ENCODE measurements around the gene ST6GAL2. TPM values are rescaled to one million over a fixed set of nuclear protein-coding genes. Genes with fewer than 3 reads are reported as not detected.

ST6GAL2 gene
- total RNA-seq, 1 donor from 2014 or later, result 117 TPM

- DNase-seq (ENCODE audit: low spot score), result no peak
These were observed 21.9 kb downstream of the ST6GAL2 start for GRCh38 chr2:106864051-106864450.

DNA sequence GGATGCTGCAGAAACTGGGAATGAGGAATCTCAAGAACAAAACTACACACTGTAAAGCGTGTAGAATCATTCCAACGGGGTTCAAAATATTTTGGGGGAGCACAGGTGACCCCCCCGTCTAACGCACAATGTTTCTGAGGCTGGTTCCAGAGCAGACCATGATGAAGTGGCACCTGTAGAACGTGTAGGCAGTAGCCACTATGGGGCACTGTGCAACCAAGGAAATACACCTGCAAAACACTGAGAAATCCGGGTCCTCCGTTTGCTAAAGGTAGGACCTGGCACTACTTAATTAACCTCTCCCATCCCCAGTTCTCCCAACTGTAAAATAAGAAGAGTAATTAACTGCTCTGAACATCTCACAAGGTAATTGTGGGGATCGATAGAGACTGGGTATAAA lies 22.6 kb downstream of the ST6GAL2 start:
- DNase-seq (ENCODE audit: low spot score), result no peak

GRCh38 chr2:106859498-106859897 lies 26.5 kb downstream of the ST6GAL2 start:
- no peak for DNase-seq (ENCODE audit: low spot score)

DNA sequence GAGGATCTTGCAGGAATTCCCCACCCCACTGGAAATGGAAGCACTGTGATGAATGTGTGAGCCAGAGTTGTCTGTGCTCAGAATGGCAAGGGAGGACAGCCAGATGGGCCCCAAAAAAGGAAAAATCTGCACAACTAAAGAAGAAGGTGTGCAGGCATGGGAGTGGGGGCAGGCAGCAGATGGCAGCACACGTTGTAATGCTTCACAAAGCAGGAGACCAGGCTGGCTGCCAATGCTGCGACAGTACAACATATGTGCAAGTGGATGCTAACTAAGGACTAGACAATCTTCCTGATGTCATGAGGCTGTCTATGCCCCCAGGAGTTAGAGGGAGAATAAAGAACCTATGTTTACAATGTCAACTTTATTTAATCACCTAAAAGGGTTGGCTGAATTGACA lies 27.2 kb downstream of the ST6GAL2 start:
- DNase-seq (ENCODE audit: low spot score), result no peak

- no peak for DNase-seq (ENCODE audit: low spot score)
These were observed 28.0 kb downstream of the ST6GAL2 start for GRCh38 chr2:106857882-106858478.

GRCh38 chr2:106853631-106854030 lies 32.3 kb downstream of the ST6GAL2 start:
- no peak for DNase-seq (ENCODE audit: low spot score)

GRCh38 chr2:106851881-106852501 lies 34.0 kb downstream of the ST6GAL2 start:
- no peak for DNase-seq (ENCODE audit: low spot score)

- DNase-seq (ENCODE audit: low spot score), result peak; percentile 74
These were observed 34.7 kb downstream of the ST6GAL2 start for GRCh38 chr2:106851087-106851874.

- no peak for DNase-seq (ENCODE audit: low spot score)
These were observed 36.7 kb downstream of the ST6GAL2 start for GRCh38 chr2:106849253-106849652.

DNA sequence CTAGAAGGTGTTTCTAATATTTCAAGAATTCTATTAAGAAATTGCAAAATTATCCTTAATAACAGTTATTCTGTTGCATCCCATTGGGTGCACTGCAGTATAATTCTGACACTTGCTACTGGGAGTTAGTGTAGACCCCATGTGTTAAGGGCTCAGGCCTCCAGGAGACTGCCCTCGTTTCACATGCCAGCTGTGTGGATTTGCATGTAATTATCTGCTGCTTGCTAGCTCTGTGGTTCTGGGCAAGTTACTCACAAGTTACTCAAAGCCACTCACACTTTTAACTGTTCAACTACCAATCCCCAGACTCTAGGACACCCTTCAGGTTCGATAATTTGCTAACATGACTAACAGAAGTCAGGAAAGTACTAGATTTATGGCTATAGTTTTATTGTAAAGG lies 38.6 kb downstream of the ST6GAL2 start:
- no peak for DNase-seq (ENCODE audit: low spot score)

DNA sequence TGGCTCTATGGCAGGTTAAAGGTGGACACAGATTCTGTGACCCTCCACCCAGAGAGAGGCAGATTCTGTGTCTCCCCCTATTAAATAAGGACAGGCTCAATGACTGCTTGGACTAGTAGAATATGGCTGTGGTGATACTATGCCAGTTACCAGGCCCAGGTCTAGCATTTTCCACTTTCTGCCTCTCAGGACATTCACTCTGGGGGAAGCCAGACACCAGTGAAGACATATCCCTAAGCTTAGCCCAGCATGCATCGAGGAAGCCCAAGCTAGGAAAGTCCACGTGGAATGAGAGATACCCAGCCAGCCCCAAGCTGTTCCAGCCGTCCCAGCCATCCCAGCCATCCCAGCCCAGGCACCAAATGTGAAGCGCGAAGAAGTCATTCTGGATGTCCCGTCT lies 40.3 kb downstream of the ST6GAL2 start:
- no peak for DNase-seq (ENCODE audit: low spot score)

- no peak for DNase-seq (ENCODE audit: low spot score)
These were observed 42.1 kb downstream of the ST6GAL2 start for GRCh38 chr2:106843910-106844250.

GRCh38 chr2:106843001-106843909 lies 42.7 kb downstream of the ST6GAL2 start:
- DNase-seq (ENCODE audit: low spot score), result no peak

DNA sequence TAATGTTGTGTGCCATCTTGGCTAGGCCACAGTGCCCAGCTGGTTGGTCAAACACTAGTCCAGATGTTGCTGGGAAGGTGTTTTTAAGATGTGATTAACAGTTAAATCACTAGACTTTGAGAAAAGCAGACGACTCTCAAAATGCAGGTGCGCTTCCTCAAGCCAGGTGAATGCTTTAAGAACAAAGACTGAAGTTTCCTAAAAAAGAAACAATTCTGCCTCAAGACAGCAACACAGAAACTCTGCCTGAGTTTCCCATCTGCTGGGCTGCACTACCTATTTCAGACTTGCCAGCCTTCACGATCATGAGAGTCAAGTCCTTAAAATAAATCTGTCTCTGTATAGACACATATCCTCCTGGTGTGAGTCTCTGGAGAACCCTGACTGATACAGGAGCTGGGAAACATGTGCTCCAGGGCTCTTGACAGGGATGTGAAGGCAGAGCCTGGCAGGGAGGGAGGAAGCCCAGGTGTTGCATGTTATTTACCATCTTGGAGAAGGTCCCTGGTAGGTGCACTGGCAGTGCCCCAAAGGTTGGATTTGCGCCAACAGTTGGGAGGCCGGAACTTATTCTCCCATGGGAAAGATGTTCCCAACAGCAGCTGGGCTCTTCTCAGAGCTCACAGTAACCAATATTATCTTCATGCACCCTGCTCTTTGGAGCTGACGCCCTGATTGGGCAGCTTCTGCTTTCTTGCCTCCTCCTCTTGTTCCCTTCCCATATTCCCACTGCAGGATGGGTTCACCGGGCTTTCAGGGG lies 43.9 kb downstream of the ST6GAL2 start:
- no peak for DNase-seq (ENCODE audit: low spot score)

- no peak for DNase-seq (ENCODE audit: low spot score)
These were observed 45.1 kb downstream of the ST6GAL2 start for GRCh38 chr2:106840818-106841217.

DNA sequence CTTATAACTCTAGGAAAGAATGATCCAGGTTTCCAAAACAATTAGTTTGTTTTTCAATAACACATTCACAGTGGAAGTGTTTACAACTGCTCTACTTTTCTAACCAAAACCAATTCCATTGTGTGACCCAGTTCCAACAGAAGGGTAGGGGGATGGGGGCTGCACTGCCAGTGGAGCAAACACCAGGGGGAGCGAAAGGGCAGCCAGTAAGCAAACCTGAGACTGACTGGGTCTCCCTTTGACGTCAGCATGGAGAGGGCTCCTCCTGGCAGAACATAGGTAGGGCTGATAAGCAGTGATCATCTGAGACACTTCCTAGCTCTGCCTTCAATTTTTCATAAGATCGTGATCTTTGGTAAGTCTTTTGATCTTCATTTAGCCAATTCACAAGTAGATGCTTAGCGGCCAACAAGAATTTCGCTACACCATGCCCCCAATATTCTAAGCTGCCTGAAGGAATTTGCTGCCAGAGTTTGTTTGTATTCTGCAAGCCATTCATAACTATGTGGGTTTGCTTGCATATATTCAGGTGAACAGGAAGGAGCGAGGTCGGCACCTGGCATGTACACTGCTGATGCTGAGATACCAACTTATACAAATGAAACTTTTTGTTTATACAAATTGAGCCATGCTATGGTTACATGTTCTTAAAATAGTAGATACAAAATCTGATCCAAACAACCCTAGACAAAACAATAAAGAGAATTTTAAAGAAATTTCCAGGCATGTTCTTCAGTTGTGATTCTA lies 45.9 kb downstream of the ST6GAL2 start:
- no peak for DNase-seq (ENCODE audit: low spot score)

DNA sequence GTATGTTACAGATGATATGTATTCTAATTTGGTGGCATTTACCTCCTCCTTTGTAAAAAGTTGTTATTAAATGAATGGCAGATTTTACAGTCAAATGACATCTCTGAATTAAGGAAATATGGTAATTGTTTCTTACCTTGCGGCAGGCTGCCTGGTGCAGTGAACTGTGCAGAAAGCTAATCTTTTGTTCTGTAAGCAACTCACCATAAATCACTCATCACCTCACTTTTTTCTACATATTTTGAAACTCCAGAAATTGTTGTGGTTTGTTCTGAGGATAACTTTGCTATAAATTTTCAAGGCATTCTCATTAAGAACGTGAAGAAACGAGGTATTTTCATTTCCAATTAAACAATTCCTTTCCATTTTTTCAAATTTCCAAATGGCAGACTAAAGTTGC lies 52.7 kb downstream of the ST6GAL2 start:
- DNase-seq (ENCODE audit: low spot score), result no peak

DNA sequence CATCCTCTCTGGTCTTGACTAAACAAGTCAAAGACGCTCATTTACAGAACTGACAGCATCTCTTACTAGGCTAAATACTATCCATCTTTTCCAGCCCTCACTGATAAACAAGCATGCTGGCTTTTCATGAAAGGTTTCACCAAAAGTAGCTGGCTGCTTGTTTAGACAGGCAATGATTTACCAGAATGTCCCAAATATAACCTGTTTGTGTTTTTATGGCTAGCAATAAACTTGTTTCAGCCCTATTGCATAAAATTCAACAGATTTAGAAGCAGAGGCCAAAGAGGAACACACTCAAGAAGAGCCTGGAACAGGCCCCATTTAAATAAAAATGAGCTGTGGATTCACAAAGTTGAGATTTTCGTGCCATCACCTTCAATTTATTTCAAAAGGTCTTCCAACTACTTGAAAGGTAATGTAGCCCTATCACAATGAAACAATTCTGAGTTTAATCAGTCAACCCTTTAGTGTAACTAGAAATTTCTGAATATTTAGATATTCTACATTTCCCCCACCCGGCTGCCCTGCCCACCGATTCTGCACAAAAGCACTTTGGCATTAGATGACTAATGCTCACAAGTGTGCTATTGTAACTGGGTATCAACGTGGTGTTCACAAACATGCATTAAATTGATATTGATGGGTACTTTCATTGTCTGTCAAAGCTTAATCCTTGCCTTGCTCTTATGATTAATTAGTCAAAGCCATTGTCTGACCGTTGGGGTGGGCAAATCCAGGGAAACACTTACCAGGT lies 54.0 kb downstream of the ST6GAL2 start:
- no peak for DNase-seq (ENCODE audit: low spot score)

GRCh38 chr2:106831241-106831640 lies 54.7 kb downstream of the ST6GAL2 start:
- no peak for DNase-seq (ENCODE audit: low spot score)

DNA sequence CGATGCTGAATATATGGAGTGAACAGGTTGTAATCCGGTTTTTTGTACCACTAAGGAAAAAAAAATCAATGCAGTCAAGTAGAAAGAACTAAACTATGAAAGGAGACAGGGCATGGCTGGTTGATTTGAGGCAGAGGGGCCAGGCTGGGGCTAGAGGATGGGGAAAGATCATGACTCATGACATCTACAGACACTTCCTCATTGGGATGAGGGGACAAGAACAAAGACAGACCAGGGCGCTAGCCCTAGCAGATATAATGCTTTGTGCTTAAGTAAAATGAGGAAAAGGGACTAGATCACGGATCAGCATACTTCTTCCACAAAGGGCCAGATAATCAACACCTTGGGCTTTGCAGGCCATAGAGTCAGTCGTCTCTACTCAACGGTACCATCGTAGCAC lies 55.8 kb downstream of the ST6GAL2 start:
- DNase-seq (ENCODE audit: low spot score), result no peak

Measured in umbilical cord (tissue), 2 donors.